HEK293T (cell line): ENCODE data around the gene SAMD14.
A peak's percentile ranks its signal among the peaks of the same experiment; 100 is the strongest.

Experiments
- CTCF ChIA-PET: fragments of 350-600 bp; formaldehyde crosslinking; extraction: SDS; loops from one replicate; lab custom pipeline; 2021; ENCODE audit warnings: antibody characterized with exemption, inconsistent platforms; lab: Yijun Ruan, JAX
- POLR2A ChIA-PET: fragments of 350-600 bp; formaldehyde crosslinking; extraction: SDS; loops from one replicate; lab custom pipeline; 2020; ENCODE audit warnings: antibody characterized with exemption, inconsistent platforms; lab: Yijun Ruan, JAX
- DNase-seq: peaks from one replicate; pipeline ENCODE4 v3.0.0; 2012; ENCODE audit warnings: mixed read lengths; ENCODE audit errors: extremely low spot score
- ARNT ChIP-seq: fragments of 450-650 bp; IDR thresholded peaks from 2 replicates; pipeline ENCODE4 v1.6.1; 2017; ENCODE audit warnings: mild to moderate bottlenecking
- BHLHE40 ChIP-seq: fragments of 450-650 bp; IDR thresholded peaks from 2 replicates; pipeline ENCODE4 v1.6.1; 2016; ENCODE audit warnings: mild to moderate bottlenecking, moderate library complexity, borderline replicate concordance
- CTBP1 ChIP-seq: fragments of 450-650 bp; IDR thresholded peaks from 2 replicates; pipeline ENCODE4 v1.6.1; 2016; ENCODE audit warnings: borderline replicate concordance
- ELF4 ChIP-seq: fragments of 450-650 bp; IDR thresholded peaks from 2 replicates; pipeline ENCODE4 v1.6.1; 2017; ENCODE audit warnings: antibody characterized with exemption
- FOXA1 ChIP-seq: fragments of 450-650 bp; IDR thresholded peaks from 2 replicates; pipeline ENCODE4 v1.6.1; 2016; ENCODE audit warnings: mild to moderate bottlenecking
- FOXK2 ChIP-seq: fragments of 450-650 bp; IDR thresholded peaks from 2 replicates; pipeline ENCODE4 v1.6.1; 2016; ENCODE audit warnings: mild to moderate bottlenecking
- FOXM1 ChIP-seq: fragments of 450-650 bp; IDR thresholded peaks from 2 replicates; pipeline ENCODE4 v1.6.1; 2017; ENCODE audit warnings: mild to moderate bottlenecking, borderline replicate concordance
- HDGF ChIP-seq: fragments of 450-650 bp; IDR thresholded peaks from 2 replicates; pipeline ENCODE4 v1.6.1; 2017; ENCODE audit warnings: antibody characterized with exemption, borderline replicate concordance
- L3MBTL2 ChIP-seq: fragments of 450-650 bp; conservative IDR thresholded peaks from 2 replicates; pipeline ENCODE4 v1.6.1; 2016; ENCODE audit warnings: mild to moderate bottlenecking
- LEF1 ChIP-seq: fragments of 450-650 bp; IDR thresholded peaks from 2 replicates; pipeline ENCODE4 v1.6.1; 2017; ENCODE audit warnings: mild to moderate bottlenecking, borderline replicate concordance
- NFRKB ChIP-seq: fragments of 450-650 bp; IDR thresholded peaks from 2 replicates; pipeline ENCODE4 v1.6.1; 2016; ENCODE audit warnings: mild to moderate bottlenecking, moderate library complexity
- PKNOX1 ChIP-seq: fragments of 450-650 bp; IDR thresholded peaks from 2 replicates; pipeline ENCODE4 v1.6.1; 2016
- SP1 ChIP-seq: fragments of 450-650 bp; IDR thresholded peaks from 2 replicates; pipeline ENCODE4 v1.6.1; 2017
- SUZ12 ChIP-seq: fragments of 450-650 bp; IDR thresholded peaks from 2 replicates; pipeline ENCODE4 v1.6.1; 2016; ENCODE audit warnings: mild to moderate bottlenecking
- TARDBP ChIP-seq: fragments of 450-650 bp; IDR thresholded peaks from 2 replicates; pipeline ENCODE4 v1.6.1; 2016
- ZNF384 ChIP-seq: fragments of 450-650 bp; IDR thresholded peaks from 2 replicates; pipeline ENCODE4 v1.6.1; 2016

SAMD14 gene

GRCh38 chr17:50155115-50155819 lies 25.3 kb upstream of the SAMD14 start:
- ChIA-PET POLR2A (no interaction called here), CTCF (no interaction called here)
- TF ChIP-seq SUZ12 (no peak), PKNOX1 (no peak), FOXM1 (no peak), BHLHE40 (no peak), CTBP1 (no peak), HDGF (no peak), TARDBP (no peak)
- DNase-seq = no peak

- ChIA-PET CTCF (no interaction called here), POLR2A (no interaction called here)
- no peak for TF ChIP-seq ZNF384
- no peak for TF ChIP-seq BHLHE40
- TF ChIP-seq NFRKB = no peak
- TF ChIP-seq CTBP1 = no peak
- no peak for TF ChIP-seq SUZ12
- TF ChIP-seq ARNT = no peak
- TF ChIP-seq FOXK2 = no peak
- no peak for TF ChIP-seq L3MBTL2
- no peak for TF ChIP-seq FOXA1
- no peak for TF ChIP-seq LEF1
- no peak for TF ChIP-seq FOXM1
- DNase-seq = no peak
Observed at GRCh38 chr17:50154604-50155003, 24.6 kb upstream of the SAMD14 start.

DNA sequence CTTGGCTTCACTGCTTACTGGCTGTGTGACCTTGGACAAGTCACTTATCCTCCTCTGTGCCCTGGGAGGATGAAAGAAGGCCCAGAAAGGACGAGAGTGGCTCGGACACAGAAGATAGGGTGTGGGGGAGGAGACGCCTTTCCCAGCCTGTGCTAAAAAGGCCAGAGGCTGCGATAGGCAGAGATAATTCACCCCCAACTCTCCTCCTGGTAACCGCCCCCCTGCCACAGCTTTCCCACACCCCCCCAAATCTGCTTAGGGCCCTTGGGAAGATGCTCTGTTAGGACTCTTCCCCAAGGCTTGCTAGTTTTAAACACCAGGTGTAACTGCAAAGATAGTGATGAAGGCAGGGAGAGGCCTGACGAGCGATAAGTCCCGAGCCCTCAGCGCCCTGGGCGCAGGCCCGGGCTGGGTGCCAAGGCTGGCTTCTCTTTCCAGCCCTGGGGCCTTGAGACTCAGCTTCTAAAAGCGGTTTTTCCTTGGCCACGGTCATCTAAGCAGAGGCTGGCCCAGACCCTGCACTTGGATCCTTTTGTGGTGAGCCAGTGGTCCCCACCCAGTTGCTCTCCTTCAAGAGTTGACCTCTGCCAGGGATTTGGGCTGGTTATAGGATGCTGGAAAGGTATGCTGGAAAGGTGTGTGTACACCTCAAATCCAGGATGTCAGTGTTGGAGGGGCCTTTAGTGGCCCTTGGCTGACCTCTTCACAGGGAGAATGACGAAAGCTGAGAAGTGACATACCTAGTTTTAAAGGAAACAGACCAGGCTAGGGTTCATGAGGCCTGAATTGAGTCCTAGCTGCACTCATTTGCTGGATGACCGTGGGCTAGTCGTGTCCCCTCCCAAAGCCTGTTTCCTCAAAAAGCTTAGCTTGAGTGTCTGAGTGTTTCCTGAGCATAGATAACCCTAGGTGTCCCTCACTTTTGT lies 24.0 kb upstream of the SAMD14 start:
- ChIA-PET POLR2A (no interaction called here), CTCF (no interaction called here)
- TF ChIP-seq FOXM1 = no peak
- TF ChIP-seq PKNOX1 = no peak
- no peak for TF ChIP-seq L3MBTL2
- TF ChIP-seq NFRKB = no peak
- no peak for TF ChIP-seq ELF4
- no peak for TF ChIP-seq CTBP1
- no peak for TF ChIP-seq ZNF384
- TF ChIP-seq HDGF = no peak
- DNase-seq = no peak

DNA sequence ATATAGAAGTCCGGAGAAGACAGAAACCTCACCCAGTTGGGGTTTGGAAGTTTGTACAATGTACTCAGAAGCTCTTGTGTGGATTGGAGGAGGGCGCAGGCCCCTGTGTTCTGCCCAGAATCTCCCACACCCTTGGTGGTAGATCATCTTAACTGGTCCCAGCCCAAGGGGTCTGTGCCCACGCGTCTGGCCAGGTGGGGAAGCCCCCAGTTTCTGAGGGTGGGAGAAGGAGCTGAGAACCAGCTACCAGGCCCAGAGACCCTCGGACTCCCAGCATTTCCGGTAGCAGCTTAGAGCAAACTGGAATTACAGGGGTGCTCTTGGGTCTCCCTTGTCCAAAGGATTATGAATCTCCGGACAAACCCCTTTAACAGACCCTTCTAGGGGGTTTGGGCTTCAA lies 22.8 kb upstream of the SAMD14 start:
- TF ChIP-seq BHLHE40 (no peak), SP1 (no peak), TARDBP (no peak), L3MBTL2 (no peak), FOXA1 (no peak), ARNT (no peak), ELF4 (no peak), FOXK2 (no peak), CTBP1 (no peak), HDGF (no peak), SUZ12 (no peak), LEF1 (no peak), NFRKB (no peak), ZNF384 (no peak), PKNOX1 (no peak)
- DNase-seq = no peak
- CTCF ChIA-PET = interaction anchor here (1.0 to 2.8 kb wide), 6 partner anchors 9 to 38 kb away, joined by 3 to 34 read pairs (median 8); no protein-coding TSS in a partner anchor
- POLR2A ChIA-PET = interaction anchor here (0.7 to 2.5 kb wide), 16 partner anchors 9 to 172 kb away, joined by 3 to 98 read pairs (median 6); partner anchors contain the start of genes PDK2 and SGCA

GRCh38 chr17:50151937-50152547 lies 22.1 kb upstream of the SAMD14 start:
- TF ChIP-seq L3MBTL2 (peak; percentile 41), SP1 (no peak), LEF1 (no peak), CTBP1 (peak; percentile 65; the same call in 1 of the 2 replicates), BHLHE40 (no peak), HDGF (peak; percentile 39; the same call in 1 of the 2 replicates), FOXM1 (peak; percentile 96), TARDBP (no peak)
- CTCF ChIA-PET = interaction anchor here (0.9 to 2.8 kb wide), 9 partner anchors 9 to 58 kb away, joined by 3 to 34 read pairs (median 6); no protein-coding TSS in a partner anchor
- DNase-seq = peak; percentile 80
- POLR2A ChIA-PET = interaction anchor here (0.6 to 2.5 kb wide), 32 partner anchors 9 to 173 kb away, joined by 3 to 98 read pairs (median 6); partner anchors contain the start of genes PDK2 and SGCA
